HCT116 (cell line): Measurements from ENCODE around the gene FBRS.

Experiments used
- CEBPB ChIP-seq: IDR thresholded peaks from 2 replicates; pipeline ENCODE4 v1.6.1; 2012; ENCODE audit warnings: low read depth
- CTCF ChIP-seq, 3 experiments: fragments of 200-600 bp in 1 of 3; sonication (generic) in 1 of 3; IDR thresholded peaks in 2 of 3; conservative IDR thresholded peaks in 1 of 3; 2 replicates each; pipeline ENCODE4 v1.5.1; 2012 to 2017; ENCODE audit warnings: low read depth in 2 of 3, low read length in 2 of 3, antibody characterized with exemption in 1 of 3, borderline replicate concordance in 1 of 3, control low read depth in 1 of 3, mild to moderate bottlenecking in 1 of 3, mixed read lengths in 1 of 3, mixed run types in 1 of 3, moderate library complexity in 1 of 3; ENCODE audit not compliant: insufficient read depth in 1 of 3
- EZH2phosphoT487 ChIP-seq: fragments of 200-600 bp; IDR thresholded peaks from 2 replicates; pipeline ENCODE4 v1.6.1; 2018; ENCODE audit warnings: antibody characterized with exemption, borderline replicate concordance
- POLR2A ChIP-seq: IDR thresholded peaks from 2 replicates; pipeline ENCODE4 v1.7.0; 2011; ENCODE audit warnings: borderline replicate concordance; ENCODE audit not compliant: insufficient read depth, insufficient read length; ENCODE audit errors: extremely low read depth
- POLR2AphosphoS5 ChIP-seq: IDR thresholded peaks from 2 replicates; pipeline ENCODE4 v1.6.1; 2011; ENCODE audit warnings: mild to moderate bottlenecking, low read depth, low read length, moderate library complexity
- SP1 ChIP-seq: IDR thresholded peaks from 2 replicates; pipeline ENCODE4 v1.6.1; 2012; ENCODE audit warnings: low read depth
- TCF7L2 ChIP-seq: IDR thresholded peaks from 2 replicates; pipeline ENCODE4 v1.7.0; 2011; ENCODE audit warnings: borderline replicate concordance, inconsistent platforms; ENCODE audit not compliant: insufficient read depth, insufficient read length; ENCODE audit errors: extremely low read depth
- YY1 ChIP-seq: IDR thresholded peaks from 2 replicates; pipeline ENCODE4 v1.6.1; 2011; ENCODE audit warnings: low read length, low read depth, moderate library complexity, mild to moderate bottlenecking; ENCODE audit not compliant: insufficient replicate concordance; ENCODE audit errors: extremely low read depth
- ZBTB33 ChIP-seq: IDR thresholded peaks from 2 replicates; pipeline ENCODE4 v1.6.1; 2011; ENCODE audit warnings: mild to moderate bottlenecking, low read length, moderate library complexity; ENCODE audit not compliant: insufficient replicate concordance; ENCODE audit errors: extremely low read depth
- ZFX ChIP-seq: fragments of 450-650 bp; IDR thresholded peaks from 2 replicates; pipeline ENCODE4 v1.6.1; 2017
- ZNF274 ChIP-seq: fragments of 200-500 bp; sonication (Bioruptor generic); IDR thresholded peaks from 2 replicates; pipeline ENCODE4 v1.6.1; 2014; ENCODE audit warnings: mild to moderate bottlenecking, low read depth, low read length, inconsistent platforms
- TF ChIP-seq, protein P1 (sequence below): IDR thresholded peaks from 2 replicates; pipeline ENCODE4 v1.6.1; 2012; ENCODE audit warnings: low read depth
- TF ChIP-seq, protein P2 (sequence below): IDR thresholded peaks from 2 replicates; pipeline ENCODE4 v1.6.1; 2012

DNA sequence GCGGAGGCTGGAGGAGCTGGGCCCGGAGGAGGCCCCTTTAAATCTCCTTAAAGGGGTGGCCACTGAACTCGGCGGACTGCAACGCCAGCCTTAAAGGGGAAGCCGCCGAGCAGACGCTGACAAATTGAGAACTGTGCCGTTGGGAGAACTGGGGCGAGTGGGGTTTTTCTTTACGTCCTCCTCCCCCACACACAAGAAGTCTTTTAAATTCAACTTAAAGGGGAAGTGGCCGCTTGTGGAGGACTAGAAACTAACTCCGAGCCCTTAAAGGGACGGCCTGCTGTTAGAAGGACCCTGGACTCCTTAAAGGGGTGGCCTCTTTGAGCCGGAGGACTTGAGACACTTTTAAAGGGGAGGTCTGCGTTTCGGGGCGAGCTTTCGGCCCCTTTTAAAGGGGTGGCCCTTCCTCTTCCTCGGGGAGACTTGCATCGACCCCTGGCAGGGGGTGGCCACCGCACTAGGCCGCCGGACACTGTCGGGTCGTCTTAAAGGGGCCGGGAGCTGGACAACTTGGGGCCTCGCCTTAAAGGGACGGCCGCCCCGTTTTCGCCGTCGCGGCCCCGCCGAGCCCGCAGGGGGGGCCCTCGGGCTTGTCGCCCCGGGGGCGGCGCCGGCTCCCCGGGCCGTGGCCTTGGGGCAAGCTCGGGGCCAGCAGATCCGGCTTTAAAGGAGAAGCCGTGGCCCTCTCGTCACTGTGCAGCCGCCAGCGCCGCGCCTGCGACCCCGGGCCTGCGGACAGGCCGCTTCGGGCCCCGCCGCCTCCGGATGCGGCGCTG is 688 bp downstream of the FBRS start:
- 0 out of 6 replicates have a peak, but pooled peaks of 1 of the 3 experiments have one; percentile 17 for TF ChIP-seq CTCF (IDR thresholded peaks at IDR 0.05 in 2 of 3, conservative IDR thresholded peaks at IDR 0.05 in 1 of 3; ENCODE audit: borderline replicate concordance in 1 of 3, insufficient read depth in 1 of 3, low read depth in 2 of 3, low read length in 2 of 3)
- 0 out of 2 replicates have a peak, but pooled peaks have one; percentile 18 for TF ChIP-seq POLR2AphosphoS5
- TF ChIP-seq YY1, result peak; percentile 52
- TF ChIP-seq CEBPB, result no peak
- peak; percentile 29 for TF ChIP-seq POLR2A
- TF ChIP-seq ZNF274, result no peak
- TF ChIP-seq EZH2phosphoT487, result no peak
- TF ChIP-seq, protein P1, sequence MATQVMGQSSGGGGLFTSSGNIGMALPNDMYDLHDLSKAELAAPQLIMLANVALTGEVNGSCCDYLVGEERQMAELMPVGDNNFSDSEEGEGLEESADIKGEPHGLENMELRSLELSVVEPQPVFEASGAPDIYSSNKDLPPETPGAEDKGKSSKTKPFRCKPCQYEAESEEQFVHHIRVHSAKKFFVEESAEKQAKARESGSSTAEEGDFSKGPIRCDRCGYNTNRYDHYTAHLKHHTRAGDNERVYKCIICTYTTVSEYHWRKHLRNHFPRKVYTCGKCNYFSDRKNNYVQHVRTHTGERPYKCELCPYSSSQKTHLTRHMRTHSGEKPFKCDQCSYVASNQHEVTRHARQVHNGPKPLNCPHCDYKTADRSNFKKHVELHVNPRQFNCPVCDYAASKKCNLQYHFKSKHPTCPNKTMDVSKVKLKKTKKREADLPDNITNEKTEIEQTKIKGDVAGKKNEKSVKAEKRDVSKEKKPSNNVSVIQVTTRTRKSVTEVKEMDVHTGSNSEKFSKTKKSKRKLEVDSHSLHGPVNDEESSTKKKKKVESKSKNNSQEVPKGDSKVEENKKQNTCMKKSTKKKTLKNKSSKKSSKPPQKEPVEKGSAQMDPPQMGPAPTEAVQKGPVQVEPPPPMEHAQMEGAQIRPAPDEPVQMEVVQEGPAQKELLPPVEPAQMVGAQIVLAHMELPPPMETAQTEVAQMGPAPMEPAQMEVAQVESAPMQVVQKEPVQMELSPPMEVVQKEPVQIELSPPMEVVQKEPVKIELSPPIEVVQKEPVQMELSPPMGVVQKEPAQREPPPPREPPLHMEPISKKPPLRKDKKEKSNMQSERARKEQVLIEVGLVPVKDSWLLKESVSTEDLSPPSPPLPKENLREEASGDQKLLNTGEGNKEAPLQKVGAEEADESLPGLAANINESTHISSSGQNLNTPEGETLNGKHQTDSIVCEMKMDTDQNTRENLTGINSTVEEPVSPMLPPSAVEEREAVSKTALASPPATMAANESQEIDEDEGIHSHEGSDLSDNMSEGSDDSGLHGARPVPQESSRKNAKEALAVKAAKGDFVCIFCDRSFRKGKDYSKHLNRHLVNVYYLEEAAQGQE, result no peak
- TF ChIP-seq, protein P2, sequence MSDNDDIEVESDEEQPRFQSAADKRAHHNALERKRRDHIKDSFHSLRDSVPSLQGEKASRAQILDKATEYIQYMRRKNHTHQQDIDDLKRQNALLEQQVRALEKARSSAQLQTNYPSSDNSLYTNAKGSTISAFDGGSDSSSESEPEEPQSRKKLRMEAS, result no peak
- TF ChIP-seq SP1, result no peak
- no peak for TF ChIP-seq ZBTB33
- TF ChIP-seq TCF7L2, result peak; percentile 65
- no peak; the same call in 1 of the 2 replicates for TF ChIP-seq ZFX
